NB4 (cell line): Measurements from ENCODE around the gene TBC1D9.

Experiments
- DNase-seq: peaks from one replicate; pipeline ENCODE4 v3.0.0; 2010; ENCODE audit warnings: low read depth
- H3K4me3 ChIP-seq: one replicate; pipeline ENCODE4 v1.5.1; 2011; ENCODE audit warnings: mild to moderate bottlenecking, low read depth, low read length, moderate library complexity
- CTCF ChIP-seq: IDR thresholded peaks from one replicate; pipeline ENCODE4 v1.5.1; 2012; ENCODE audit warnings: low read depth, low read length
- MAX ChIP-seq: IDR thresholded peaks from 2 replicates; pipeline ENCODE4 v1.6.1; 2011; ENCODE audit warnings: low read depth, low read length
- MYC ChIP-seq: IDR thresholded peaks from 2 replicates; pipeline ENCODE4 v1.6.1; 2011; ENCODE audit warnings: low read depth, low read length
- POLR2A ChIP-seq: IDR thresholded peaks from 2 replicates; pipeline ENCODE4 v1.6.1; 2011; ENCODE audit warnings: mild to moderate bottlenecking; ENCODE audit not compliant: insufficient read length; ENCODE audit errors: extremely low read depth

The TBC1D9 gene

GRCh38 chr4:140720387-140721304 is 35.5 kb downstream of the TBC1D9 start:
- no peak for TF ChIP-seq POLR2A
- TF ChIP-seq MYC = no peak
- no peak for TF ChIP-seq MAX
- no peak for TF ChIP-seq CTCF
- no peak overlapping the region for H3K4me3 ChIP-seq
- no peak for DNase-seq

- no peak overlapping the region for H3K4me3 ChIP-seq
- TF ChIP-seq POLR2A (no peak), MAX (no peak), CTCF (no peak), MYC (no peak)
- no peak for DNase-seq
These were observed 36.5 kb downstream of the TBC1D9 start for GRCh38 chr4:140719686-140720085.

- TF ChIP-seq MAX = no peak
- TF ChIP-seq POLR2A = no peak
- no peak for TF ChIP-seq CTCF
- no peak for TF ChIP-seq MYC
- no peak overlapping the region for H3K4me3 ChIP-seq
- no peak for DNase-seq
These were observed 37.2 kb downstream of the TBC1D9 start for GRCh38 chr4:140719022-140719421.

GRCh38 chr4:140718241-140718952 is 37.8 kb downstream of the TBC1D9 start:
- DNase-seq = no peak
- TF ChIP-seq MYC = no peak
- no peak for TF ChIP-seq CTCF
- no peak for TF ChIP-seq POLR2A
- TF ChIP-seq MAX = no peak
- no peak overlapping the region for H3K4me3 ChIP-seq

GRCh38 chr4:140717313-140717712 is 38.9 kb downstream of the TBC1D9 start:
- H3K4me3 ChIP-seq = no peak overlapping the region
- TF ChIP-seq MYC (no peak), POLR2A (no peak), CTCF (no peak), MAX (no peak)
- DNase-seq = no peak
